DMS114 treated with DMSO at 0.1 percent for 48 hours (cell line): ENCODE data around the gene SPEG.
"Not testable (repeated sequence)": the region's sequence is repeated elsewhere in the genome, so short reads cannot be mapped to it uniquely, and the experiment has no call there.

Experiments used
- DNase-seq: peaks from one replicate; lab custom pipeline; 2025; ENCODE audit not compliant: unreplicated experiment; lab: John Stamatoyannopoulos, UW

The SPEG gene

DNA sequence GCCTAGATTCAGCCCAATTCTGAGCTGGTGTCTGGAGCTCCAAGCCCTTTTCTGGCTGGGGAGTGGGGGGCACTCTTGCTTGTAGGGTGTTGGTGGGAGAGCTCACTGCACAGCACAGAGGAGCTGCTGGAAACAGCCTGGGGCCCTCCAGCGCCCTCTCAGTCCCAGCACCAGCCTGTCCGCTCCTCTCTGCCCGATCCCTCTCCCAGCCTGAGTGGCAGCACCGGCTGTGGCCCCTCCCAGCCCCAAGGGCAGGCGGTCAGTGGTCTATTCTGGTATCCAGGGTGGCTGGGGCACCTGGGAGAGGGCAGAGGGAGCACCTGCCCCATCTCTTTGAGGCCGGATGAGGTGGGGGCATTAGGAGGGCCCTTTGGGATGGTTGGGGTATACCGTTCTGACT, 29.7 kb upstream of the SPEG start:
- no peak for DNase-seq

DNA sequence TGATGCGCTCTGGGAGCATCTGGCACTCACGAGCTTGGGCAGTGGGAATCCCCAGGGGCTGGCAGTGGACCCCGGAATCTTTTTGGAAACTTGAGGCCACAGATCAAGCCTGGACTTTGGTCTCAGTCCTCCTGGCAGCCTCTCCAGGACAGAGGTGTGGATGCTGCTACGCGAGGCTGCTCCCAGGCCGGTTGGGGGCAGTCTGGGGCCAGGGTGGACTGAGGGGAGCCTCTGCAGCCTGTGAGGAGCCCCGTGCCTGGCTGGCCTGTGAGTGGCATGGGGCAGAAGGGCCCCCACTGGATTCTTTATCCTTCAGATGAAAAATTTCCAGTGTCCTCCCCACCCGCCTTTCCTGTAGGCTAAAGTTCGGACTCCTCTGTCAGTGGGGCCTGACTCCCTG, 29.2 kb upstream of the SPEG start:
- no peak for DNase-seq

DNA sequence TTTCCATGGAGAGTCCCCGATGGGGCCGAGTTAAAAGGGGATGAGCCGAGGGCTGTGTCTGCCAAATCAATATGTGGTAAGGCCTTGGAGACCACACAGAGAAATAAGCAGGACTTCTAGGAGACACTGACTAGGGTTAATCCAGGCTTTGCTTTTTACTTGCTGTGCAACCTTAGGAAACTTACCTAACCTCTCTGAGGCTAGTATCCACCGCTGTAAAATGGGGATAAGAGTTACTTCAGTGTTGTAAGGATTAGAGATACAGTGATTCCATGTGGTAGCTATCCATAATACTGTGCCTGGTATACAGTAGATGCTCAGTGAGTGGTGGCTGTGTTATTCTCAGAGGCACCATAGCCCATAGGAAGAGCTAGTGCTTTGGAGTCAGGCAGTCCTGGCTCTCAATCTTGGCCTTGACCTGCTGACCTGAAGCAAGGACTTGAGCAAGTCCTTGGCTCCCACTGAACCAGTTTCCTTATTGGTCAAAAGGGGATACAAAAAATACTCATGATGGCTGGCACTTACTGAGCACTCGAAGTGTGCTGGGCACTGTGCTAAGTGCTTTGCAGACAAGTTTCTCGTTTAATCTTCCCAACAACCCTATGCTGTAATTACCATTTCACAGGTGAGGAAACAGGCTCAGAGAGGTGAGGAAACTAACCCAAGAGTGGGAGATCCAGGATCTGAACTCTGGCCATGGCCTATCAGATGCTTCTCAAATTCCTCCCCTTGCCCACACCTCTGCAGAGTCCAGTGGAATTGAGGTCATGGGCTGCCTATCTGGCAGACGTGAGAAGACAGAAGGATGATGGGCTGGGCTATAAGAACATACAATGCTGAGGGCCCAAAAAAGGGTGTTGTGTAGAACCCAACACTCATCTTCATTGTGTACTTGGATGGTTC, 28.4 kb upstream of the SPEG start:
- DNase-seq: no peak

DNA sequence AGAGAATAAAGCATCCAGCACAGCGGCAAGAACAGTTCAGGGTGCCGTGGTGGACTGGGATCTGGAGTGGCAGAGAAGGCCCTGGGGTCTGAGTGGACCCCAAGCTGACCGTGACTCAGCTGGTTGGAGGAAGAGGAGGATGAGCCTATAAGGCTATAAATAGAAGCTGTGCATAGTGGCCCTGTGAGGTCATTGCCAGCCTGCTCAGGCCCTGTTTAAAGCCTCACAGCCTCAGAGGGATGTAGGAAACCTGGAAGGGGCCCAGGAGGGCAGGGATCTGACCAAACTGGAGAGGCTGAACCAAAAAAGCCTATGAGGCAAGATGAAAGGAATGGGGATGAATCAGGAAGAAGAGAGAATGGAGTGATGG, 27.8 kb upstream of the SPEG start:
- DNase-seq: no peak

DNA sequence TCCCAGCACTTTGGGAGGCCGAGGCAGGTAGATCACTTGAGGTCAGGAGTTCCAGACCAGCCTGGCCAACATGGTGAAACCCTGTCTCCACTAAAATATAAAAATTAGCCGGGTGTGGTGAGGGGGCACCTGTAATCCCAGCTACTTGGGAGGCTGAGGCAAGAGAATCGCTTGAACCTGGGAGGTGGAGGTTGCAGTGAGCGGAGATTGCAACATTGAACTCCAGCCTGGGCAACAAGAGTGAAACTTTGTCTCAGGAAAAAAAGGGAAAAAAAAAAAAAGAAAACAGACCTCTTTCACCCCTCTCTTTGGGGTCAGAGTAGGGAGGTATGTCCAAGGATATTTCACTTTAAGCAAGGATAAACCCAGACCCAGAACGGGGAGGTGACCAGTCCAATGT, 27.3 kb upstream of the SPEG start:
- DNase-seq: not testable (repeated sequence)

DNA sequence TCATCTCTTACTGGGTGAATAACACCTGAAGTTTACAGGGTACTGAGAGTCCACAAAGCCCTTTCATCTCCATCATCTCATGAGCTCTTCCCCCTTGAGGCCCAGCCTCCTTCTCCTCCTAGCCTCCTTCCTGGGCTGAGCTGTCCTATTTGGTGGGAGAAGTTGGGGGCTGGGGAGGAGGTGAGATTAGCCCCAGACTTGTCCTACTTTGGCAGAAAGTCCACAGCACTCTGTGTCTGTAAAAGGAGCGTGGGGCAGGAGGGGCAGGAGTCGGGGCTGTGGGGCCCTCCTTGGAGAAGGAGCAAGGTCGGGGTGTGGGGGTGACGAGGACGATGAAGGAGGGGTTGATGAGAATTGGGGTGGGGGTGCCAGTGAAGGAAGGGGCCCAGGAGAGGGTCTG, 26.4 kb upstream of the SPEG start:
- DNase-seq: no peak

DNA sequence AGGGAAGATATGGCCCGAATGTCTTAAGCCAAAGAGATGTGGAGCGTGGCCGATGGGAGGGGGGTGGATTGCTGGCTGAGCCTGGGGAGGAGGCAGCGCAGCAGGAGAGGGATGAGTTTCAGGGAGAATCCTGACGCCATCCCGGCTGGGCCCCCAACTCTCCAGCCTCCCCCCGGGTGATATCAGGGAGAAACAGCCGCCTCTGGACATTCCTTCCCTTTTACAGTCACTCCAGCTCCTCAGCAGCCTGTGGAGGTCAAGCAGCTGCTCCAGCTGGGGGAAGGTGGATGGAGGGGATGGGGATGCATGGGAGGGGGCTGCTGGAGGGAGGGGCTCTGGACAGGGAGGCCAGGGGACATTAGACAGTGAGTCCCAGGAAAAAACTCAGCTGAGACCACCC, 26.0 kb upstream of the SPEG start:
- no peak for DNase-seq

DNA sequence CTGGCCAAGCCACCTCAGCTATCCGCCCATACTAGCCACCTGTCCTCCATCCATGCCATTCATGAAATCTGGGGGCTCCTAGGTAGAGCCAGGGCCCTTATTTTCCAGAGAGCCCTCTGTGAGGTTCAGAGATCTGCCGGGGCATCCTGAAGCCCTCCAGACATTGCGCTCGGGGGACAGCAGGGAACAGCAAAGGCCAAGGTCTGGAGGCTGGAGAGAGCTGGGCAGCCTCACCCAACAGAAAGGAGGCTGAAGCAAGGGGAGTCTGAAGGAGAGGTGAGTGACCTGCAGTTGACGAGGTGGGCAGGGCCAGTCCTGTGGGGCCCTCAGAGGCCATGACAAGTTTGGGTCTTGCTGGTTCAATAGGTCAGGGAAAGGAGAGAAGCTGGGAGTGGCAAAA, 25.0 kb upstream of the SPEG start:
- no peak for DNase-seq

DNA sequence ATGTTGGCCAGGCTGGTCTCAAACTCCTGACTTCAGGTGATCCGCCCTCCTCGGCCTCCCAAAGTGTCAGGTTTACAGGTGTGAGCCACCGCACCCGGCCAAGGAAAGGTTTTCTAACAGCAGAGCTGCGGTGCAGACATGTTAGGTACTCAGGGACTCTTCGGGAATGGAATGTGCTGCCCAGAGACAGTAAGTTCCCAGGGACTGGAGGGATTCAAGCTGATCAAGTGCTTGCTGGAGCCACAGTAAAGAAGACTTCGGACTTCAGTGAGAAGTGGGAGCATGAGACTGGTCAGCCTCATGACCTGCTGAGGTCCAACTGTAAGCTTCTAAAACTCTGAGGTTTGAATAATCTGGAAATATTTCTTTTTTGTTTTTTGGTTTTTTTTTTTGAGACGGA, 24.3 kb upstream of the SPEG start:
- no peak for DNase-seq

DNA sequence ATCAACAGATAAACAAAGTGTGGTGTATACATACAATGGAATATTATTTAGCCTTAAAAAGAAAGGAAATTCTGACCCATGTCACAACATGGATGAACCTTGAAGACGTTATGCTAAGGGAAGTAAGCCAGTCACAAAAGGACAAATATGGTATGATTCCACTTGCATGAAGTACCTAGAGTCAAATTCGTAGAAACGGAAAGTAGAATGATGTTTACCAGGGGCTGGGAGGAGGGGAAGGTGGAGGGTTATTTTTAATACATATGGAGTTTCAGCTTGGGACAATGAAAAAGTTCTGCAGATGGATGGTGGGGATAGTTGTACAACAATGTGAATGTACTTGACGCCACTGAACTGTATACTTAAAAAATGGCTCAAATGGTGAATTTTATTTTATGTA, 19.8 kb upstream of the SPEG start:
- DNase-seq: no peak

DNA sequence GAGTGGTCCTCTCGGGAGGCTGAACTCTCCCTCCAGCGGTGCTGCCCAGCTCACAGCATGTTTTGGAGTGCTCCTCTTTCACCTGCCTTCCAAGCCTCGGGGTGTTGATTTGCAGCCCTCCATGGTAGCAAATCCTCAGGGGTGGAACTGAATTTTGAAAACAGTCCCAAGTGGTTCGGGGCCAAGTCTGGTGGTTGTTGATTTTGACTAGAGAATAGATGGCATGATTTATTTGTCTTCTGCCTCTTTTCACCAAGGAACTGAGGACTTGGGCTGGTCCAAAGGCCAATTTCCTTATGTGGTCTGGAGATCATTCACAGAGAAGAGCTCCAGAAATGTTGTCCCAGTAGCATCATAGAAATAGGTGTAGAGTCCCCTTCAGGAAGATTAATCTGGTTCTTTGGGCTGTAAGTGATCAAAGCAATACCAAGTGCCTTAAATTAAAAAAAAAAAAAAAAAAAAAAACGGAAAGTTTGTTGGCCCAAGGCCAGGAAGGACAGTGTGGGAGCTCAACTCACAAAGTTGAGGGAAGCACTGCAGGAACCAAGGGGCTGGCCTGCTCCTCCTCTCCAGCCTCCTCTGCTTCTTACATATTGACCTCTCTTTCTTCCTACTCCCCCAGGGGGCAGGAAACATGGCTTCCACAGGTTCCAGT, 18.9 kb upstream of the SPEG start:
- no peak for DNase-seq

DNA sequence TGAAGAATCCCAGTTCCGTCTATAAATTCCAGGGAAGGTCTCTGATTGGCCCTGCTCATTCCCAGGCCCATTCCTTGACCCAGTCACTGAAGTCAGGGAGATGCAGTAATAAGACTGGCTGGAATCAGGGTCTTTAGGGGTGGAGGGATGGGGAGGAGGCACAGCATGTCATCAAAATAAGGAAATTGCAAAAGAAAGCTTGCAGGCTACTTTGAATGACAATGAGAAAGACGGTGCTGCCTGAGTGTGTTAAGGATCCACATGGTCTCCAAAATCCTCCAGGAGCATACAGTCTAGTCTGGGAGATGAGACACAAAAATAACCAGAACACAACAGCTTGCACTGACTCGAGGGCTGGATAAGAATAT, 18.4 kb upstream of the SPEG start:
- no peak for DNase-seq

DNA sequence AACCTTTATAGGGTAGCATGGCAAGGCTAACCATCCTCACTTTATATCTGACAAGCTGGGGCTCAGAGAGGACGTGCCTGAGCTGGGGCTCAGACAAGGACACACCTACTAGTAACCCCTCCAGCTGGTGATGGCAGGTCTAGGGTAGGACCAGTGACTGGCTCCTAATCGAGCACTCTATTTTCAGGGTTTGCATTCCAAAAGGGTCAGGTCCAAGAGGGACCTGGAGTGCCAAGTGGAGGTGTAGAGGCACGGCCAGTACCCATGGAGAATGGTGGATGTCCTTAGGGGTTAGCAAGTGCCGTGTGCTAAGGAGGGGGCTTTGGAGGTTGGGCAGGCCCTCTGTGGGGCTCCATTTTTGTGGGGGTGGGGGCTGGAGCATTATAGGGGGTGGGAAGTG, 17.7 kb upstream of the SPEG start:
- no peak for DNase-seq

DNA sequence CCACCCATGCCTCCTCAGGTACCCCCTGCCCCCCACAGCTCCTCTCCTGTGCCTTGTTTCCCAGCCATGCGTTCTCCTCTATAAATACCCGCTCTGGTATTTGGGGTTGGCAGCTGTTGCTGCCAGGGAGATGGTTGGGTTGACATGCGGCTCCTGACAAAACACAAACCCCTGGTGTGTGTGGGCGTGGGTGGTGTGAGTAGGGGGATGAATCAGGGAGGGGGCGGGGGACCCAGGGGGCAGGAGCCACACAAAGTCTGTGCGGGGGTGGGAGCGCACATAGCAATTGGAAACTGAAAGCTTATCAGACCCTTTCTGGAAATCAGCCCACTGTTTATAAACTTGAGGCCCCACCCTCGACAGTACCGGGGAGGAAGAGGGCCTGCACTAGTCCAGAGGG, 17.3 kb upstream of the SPEG start:
- no peak for DNase-seq

DNA sequence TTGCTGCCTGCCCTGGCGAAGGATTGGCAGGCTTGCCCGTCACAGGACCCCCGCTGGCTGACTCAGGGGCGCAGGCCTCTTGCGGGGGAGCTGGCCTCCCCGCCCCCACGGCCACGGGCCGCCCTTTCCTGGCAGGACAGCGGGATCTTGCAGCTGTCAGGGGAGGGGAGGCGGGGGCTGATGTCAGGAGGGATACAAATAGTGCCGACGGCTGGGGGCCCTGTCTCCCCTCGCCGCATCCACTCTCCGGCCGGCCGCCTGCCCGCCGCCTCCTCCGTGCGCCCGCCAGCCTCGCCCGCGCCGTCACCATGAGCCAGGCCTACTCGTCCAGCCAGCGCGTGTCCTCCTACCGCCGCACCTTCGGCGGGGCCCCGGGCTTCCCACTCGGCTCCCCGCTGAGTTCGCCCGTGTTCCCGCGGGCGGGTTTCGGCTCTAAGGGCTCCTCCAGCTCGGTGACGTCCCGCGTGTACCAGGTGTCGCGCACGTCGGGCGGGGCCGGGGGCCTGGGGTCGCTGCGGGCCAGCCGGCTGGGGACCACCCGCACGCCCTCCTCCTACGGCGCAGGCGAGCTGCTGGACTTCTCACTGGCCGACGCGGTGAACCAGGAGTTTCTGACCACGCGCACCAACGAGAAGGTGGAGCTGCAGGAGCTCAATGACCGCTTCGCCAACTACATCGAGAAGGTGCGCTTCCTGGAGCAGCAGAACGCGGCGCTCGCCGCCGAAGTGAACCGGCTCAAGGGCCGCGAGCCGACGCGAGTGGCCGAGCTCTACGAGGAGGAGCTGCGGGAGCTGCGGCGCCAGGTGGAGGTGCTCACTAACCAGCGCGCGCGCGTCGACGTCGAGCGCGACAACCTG, 16.3 kb upstream of the SPEG start, which contains the start of gene DES:
DES (plus strand) TSS at position 223 of the 857 bp plus-strand sequence; CDS start at position 309, 86 bp downstream.
- no peak for DNase-seq

DNA sequence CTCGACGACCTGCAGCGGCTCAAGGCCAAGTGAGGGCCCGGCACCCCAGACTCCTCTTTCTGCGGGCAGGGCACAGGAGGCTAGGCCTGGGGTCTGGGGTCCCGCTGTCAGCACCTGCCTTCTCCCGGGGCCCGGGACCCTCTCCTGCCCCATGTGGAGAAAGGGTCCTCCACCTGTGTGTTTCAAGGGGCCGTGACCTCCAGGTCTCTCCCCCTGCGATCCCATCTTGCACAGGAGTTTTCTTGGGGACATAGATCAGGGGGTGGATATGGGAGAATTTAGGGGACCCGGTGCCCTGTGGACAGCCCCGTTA, 15.7 kb upstream of the SPEG start:
- no peak for DNase-seq

DNA sequence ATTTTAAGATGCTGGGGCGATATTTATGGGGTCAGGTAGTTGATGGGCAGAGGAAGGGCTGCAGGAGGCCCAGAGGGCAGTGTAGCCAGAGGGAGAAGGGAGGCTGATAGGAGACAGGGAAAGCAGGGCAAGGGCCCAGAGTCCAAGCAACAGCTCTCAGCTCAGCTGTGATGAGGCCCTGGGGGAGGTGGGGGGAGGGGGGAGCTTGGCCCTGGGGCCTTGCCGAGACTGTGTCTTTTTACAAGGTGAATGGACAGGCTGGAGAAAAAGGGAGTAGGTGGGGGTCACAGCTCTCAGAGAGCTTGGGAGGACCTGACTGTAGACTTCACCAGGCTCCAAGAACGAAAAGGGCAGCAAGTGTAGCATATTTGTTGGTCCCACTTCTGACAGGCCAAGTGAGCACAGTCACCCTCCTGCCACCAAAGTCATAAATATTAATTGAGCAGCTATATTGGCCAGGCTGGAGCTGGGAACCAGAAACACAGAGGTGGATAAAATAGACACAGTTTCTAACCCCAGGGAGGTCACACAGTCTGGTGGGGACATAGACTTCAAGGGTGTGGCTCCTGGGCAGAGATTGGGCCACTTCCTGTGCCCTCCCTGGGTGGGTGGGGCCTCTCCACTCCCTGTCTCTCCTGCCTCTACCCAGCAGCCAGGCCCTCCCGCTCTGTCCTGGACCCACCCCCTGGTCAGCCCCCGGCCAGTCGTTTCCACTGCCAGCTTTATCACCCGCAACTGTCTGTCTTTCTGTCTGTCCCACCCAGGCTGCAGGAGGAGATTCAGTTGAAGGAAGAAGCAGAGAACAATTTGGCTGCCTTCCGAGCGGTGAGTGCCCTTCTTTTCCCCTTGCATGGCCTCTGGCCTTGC, 15.1 kb upstream of the SPEG start:
- no peak for DNase-seq

DNA sequence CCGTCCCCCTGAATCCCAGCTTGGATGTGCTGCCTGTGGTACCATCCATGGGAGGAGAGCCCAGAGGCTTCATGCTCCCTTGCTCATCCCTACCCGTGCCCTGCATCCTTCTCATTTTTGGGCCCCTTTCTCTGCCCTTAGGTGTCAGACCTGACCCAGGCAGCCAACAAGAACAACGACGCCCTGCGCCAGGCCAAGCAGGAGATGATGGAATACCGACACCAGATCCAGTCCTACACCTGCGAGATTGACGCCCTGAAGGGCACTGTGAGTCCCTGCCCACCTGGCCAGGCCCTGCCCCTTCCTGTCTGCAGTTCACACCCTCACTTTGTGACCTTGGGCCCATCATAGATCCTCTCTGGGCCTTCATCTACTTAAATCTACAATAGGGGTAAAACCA, 14.0 kb upstream of the SPEG start:
- no peak for DNase-seq

DNA sequence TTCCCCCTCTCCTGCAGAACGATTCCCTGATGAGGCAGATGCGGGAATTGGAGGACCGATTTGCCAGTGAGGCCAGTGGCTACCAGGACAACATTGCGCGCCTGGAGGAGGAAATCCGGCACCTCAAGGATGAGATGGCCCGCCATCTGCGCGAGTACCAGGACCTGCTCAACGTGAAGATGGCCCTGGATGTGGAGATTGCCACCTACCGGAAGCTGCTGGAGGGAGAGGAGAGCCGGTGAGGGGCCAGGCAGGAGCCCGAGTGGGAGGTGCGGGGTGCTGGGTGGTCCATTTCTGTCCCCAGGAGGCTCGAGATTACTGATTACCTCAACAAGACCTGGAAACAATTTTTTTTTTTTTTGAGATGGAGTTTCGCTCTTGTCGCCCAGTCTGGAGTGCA, 13.3 kb upstream of the SPEG start:
- DNase-seq: no peak

DNA sequence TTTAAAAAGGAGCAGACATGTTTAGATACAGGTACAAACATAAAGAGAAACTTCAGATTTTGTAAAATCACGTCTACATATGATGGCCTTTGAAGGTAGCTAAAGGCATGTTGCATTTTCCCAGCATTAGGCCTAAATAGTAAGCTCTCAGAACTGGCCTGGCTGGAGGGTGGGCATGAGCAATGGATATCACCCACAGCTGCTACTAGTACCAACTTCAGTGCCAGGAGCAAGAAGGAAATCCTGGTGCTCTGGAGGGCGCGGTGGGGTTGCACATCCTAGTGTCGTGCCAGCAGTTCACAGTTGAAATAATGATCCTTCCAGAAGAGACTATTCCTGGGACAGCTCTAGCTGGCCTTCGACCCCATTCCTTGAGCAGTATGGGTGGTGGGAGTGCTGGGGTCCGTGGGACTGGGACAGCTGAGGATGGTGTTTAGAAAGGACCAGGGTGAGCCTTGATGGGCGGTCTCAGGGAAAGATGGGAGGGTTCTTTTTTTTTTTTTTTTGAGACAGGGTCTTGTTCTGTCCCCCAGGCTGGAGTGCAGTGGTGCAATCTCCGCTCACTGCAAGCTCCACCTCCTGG, 11.6 kb upstream of the SPEG start:
- DNase-seq: no peak
